NT2/D1 (cell line): Measurements from ENCODE around the gene IRGC.

Source experiments
- YY1 ChIP-seq: IDR thresholded peaks from 2 replicates; pipeline ENCODE4 v1.6.1; 2011; ENCODE audit not compliant: insufficient read length, insufficient read depth
- ZNF274 ChIP-seq: IDR thresholded peaks from 2 replicates; pipeline ENCODE4 v1.6.1; 2011; ENCODE audit warnings: mild to moderate bottlenecking, low read depth, low read length

- TF ChIP-seq YY1 (no peak), ZNF274 (no peak)
Measured at GRCh38 chr19:43747557-43748204, 31.8 kb downstream of the IRGC start.
